ENCODE data around the gene KATNBL1.
"Not testable (repeated sequence)": the region's sequence is repeated elsewhere in the genome, so short reads cannot be mapped to it uniquely, and the experiment has no call there.

Gene KATNBL1

DNA sequence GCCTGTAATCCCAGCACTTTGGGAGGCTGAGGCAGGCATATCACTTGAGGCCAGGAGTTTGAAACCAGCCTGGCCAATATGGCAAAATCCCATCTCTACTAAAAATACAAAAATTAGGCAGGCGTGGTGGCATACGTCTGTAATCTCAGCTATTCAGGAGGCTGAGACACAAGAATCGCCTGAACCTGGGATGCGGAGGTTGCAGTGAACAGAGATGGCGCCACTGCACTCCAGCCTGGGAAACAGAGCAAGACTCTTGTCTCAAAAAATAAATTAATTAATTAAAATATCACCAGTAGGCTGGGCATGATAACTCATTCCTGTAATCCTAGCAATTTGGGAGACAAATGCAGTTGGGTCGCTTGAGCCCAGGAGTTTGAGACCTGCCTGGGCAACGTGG lies 16.6 kb downstream of the KATNBL1 start:
- DNase-seq (ENCODE audit: low spot score): not testable (repeated sequence)

DNA sequence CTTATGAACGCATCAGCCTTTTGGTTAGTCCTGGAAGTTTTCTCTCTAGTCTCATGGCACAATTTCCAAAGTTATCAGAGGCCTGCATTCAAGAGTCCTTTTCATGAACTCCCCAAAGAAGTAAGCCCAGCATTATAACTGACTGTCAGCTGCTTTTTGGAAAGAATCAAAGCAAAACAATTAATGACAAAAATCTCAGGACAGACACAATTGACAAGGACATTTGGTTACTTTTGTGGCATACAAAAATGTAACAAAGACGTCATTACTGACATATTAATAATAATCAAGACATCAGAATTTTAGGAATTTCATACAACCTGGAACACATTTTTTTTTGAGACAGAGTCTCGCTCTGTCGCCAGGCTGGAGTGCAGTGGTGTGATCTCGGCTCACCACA lies 21.2 kb downstream of the KATNBL1 start:
- no peak for DNase-seq (ENCODE audit: low spot score)

DNA sequence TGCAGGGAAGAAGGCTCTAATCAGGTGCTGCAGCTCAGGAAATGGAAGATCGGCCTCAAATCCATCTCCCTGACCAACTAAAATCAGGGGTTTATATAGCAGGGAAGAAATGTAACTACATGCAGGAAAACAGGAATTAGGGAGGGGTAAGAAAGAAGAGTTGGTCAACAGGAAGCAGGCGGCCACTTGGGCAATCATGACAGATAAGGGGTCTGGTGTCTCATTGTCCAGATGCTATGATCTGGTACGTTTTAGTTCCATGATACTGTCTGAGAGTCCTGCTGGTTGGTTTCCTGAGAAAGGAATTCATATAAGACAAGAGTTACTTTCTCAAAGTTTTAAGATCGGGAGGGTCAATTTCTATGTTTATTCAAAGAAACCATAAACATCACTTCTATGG lies 24.2 kb downstream of the KATNBL1 start:
- DNase-seq (ENCODE audit: low spot score): no peak

DNA sequence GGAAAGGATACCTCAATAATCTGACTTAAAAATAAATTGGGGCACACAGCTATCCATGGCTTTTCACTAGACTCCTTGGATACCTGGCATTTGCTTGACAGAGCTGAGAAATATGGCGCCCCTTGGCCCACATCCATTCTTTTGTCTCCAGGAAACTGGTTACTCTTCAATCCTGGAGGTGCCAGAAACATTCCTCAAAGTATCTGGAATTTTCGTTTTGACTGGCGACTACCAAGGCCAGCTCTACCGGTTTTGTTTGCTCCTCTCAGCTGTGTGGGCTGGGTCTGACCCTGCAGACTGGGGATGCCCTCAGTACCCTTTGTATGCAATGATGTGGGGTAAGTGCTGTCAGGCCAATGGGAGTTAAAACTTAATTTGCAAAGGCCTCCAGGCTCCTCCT lies 27.0 kb downstream of the KATNBL1 start:
- DNase-seq (ENCODE audit: low spot score): no peak

DNA sequence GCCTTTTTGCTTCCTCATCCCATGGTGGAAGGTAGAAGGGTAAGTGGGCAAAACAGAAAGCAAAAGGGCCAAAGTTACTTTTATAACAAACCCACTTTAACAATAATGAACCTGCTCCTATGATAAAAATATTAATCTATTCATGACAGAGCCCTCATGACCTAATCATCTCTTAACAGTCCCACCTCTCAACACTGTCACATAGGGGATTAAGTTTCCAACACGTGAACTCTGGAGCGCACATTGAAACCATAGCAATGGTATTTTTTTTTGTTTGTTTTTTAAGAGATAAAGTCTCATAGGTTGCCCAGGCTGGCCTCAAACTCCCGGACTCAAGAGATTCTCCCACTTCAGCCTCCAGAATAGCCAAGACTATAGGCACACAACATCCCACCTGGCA lies 30.7 kb downstream of the KATNBL1 start:
- no peak for DNase-seq (ENCODE audit: low spot score)

DNA sequence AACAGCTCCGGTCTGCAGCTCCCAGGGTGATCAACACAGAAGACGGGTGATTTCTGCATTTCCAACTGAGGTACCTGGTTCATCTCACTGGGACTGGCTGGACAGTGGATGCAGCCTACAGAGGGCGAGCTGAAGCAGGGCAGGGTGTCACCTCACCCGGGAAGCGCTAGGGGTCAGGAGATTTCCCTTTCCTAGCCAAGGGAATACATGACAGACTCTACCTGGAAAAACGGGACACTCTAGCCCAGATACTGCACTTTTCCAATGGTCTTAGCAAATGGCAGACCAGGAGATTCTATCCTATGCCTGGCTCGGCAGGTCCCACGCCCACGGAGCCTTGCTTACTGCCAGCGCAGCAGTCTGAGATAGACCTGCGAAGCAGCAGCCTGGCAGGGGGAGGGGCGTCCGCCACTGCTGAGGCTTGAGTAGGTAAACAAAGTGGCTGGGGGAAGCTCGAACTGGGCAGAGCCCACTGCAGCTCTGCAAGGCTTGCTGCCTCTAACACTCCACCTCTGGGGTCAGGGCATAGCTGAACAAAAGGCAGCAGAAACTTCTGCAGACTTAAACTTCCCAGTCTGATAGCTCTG lies 43.8 kb downstream of the KATNBL1 start:
- DNase-seq (ENCODE audit: low spot score): not testable (repeated sequence)

DNA sequence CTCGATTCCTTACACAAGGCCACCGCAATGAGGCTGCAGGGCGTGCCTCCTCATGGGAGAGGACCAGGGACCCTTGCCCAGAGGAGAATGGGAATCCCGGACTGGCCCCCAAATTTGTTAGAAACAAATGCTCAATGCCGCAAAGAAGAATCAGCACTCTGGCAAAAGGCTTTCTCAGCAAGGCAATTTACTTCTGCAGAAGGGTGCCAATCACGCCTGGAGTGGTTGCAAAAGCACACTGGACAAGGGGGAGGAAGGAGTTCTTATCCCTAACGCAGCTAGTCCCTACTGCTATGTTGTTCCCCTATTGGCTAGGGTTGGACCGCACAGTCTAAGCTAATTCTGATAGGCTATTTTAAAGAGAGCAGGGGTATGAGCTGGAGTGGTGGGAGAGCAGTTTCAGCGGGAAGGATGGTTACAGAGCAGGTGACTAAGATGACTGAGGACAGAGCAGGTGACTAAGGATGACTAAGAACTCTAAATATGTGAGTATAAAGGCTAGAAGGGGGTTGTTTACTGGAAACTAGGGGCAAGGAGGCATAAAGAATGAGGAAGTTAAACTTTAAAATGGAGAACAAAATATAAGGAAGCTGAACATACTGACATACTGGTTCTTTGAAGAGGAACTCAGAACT lies 48.5 kb downstream of the KATNBL1 start:
- no peak for DNase-seq (ENCODE audit: low spot score)

DNA sequence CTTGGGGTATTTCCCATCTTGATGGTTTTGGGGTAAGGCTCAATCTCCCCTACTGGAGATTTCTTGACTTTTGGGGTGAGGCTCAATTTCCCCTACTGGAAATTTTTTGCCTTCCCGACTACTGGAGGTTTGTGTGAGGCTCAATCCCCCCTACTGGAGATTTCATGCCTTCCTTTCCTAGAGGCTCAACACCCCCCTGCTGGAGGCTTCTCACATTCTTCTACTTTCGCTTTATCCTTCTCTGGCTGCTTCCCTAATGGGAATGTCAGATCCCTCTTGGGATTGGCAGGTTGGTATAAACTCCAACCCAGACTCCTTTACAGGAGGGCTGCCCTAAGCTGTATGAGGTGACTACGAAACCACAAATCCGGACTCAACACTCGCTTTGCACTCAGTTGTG lies 49.2 kb downstream of the KATNBL1 start:
- DNase-seq (ENCODE audit: low spot score): no peak

DNA sequence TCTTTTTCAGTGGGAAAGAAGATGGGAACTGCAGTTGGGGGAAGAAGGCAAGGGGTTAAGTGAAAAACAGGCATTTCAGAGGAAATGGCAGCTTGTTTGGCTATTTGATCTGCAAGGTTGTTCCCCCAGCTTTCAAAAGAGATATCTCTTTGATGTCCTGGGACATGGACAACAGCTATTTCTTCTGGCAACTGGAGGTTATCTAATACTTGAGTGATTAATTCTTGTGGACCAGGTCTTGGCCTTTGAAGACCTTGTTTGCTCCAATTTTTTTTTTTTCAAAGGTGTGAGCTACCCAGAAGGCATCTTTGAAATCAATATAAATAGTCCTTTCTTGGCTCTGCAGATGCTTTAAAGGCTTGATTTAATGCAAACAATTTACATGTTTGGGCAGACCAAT lies 51.5 kb downstream of the KATNBL1 start:
- DNase-seq (ENCODE audit: low spot score): no peak

DNA sequence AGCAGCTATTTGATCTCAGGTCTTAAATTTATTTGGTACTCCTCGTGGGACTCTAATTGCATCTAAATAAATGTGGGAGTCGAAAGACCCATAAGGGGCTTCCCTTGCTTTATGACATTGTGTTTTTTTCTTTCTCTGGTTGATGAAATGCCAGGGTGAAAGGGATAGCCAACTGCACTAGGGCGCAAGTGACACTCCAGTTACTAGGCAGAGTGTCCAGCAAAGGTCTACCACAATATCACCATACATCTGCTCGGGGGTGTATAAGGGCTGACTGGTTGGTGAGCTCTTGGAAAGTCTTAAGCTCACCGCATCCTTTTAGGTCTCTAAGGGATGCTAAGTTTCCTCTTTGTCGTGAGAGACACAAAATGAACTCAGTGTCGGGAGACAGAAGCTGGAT lies 54.0 kb downstream of the KATNBL1 start:
- DNase-seq (ENCODE audit: low spot score): no peak

DNA sequence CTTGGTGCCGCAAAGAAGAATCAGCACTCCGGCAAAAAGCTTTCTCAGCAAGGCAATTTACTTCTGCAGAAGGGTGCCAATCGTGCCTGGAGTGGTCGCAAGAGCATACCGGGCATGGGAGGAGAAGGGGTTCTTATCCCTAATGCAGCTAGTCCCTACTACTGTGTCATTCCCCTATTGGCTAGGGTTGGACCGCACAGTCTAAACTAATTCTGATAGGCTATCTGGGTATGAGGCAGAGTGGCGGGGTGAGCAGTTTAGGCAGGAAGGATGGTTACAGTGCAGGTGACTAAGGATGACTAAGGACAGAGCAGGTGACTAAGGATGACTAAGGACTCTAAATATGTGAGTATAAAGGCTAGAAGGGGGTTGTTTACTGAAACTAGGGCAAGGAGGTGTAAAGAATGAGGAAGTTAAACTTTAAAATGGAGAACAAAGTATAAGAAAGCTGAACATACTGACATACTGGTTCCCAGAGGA lies 55.1 kb downstream of the KATNBL1 start:
- DNase-seq (ENCODE audit: low spot score): peak; percentile 33

DNA sequence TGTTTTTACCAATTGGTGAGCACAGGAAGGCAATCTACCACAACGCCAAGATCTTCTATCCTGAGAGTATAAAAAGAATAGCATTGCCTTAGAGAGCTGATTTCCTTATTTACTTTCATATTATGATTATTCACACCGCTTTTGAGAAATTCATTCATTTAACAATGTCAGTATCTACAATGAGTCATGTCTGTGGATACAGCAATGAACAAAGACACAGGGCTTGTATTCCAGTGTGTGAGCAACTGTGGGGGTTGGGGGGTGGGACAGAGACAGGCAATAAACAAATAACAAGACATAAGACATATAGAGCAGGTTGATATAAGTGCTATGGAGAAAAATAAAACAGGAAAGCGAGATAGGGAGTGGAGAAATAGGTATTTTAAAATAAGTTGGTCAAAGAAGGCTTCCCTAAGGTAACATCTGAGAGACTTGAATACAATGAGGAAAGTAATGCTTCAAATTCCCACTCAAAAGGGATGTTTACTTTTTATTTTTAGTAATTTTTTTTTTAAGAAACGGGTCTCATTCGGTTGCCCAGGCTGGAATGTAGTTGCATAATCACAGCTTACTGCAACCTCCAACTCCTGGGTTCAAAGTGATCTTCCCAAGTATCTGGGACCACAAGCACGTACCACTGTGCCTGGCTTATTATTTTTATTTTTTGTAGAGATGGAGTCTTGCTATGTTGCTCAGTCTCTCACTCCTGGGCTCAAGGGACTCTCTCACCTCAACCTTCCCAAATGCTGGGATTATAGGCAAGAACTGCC lies 62.3 kb downstream of the KATNBL1 start:
- DNase-seq (ENCODE audit: low spot score): peak; percentile 58

DNA sequence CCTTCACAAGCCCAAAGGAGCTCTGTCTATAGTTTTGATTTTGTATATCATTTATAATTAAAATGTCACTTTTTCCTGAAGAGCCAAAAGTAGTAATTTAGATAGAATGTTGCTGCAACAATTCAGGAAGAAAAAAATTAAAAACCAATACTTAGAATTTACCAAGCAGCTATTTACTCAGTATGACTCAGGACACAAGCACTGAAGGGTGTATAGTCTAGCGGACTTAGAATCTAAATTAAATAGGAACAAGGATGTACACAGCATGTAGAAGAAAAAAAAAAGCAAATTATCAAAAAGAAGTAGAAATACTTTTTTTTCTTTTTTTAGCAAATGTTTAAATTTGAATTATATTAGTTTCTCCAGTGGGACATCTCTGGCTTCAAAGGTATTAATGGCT lies 76.4 kb downstream of the KATNBL1 start:
- no peak for DNase-seq (ENCODE audit: low spot score)

DNA sequence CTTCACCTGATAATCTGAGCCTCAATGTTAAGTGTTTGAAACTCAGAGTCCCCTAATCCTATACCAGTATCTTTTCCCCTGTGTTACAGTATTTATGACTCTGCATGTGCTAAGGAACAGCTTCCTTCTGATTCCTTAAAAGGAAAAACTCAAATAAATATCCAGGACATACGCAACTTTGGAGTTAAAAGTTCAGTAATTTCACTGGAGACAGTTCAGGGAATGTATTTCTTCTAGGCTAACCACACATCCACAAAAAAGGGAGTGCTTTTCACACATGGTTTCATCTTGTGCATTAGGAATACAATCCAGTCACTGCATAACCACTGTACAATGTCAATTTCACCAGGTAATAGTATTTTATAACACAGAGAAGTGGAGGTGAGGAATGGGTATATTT lies 77.0 kb downstream of the KATNBL1 start:
- DNase-seq (ENCODE audit: low spot score): no peak

DNA sequence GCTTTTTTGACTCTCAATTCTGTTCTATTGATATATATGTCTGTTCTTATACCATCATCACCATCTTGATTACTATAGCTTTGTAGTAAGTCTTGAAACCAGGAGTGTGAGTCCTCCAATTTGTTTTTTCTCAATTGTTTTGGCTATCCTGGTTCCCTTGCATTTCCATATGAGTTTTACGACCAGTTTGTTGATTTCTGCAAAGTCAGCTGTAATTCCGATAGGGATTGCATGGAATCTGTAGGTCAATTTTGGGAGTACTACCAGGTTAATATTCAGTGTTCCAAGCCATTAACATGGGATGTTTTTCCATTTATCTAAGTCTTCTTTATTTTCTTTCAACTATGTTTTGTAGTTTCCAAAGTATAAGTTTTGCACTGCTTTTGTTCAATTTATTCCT lies 81.0 kb downstream of the KATNBL1 start:
- no peak for DNase-seq (ENCODE audit: low spot score)

DNA sequence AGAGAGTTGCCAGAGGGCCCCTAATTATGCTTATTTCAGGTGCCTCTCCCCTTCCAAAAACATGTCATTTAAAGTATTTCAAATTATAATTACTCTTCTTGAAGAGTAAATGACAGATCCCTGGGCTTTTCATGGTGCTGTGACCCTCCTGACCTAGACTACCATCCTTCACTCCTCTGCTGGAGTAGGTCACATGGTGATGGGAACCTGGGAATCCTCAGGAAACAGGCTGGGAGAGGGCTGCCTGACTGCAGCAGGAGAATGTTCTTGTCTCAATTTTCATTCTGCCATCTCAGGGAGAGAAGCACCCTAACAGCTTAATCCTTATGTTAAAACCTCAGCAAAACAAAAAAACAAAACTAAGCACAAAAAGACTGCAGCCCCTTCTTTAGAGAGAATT lies 83.4 kb downstream of the KATNBL1 start:
- no peak for DNase-seq (ENCODE audit: low spot score)

DNA sequence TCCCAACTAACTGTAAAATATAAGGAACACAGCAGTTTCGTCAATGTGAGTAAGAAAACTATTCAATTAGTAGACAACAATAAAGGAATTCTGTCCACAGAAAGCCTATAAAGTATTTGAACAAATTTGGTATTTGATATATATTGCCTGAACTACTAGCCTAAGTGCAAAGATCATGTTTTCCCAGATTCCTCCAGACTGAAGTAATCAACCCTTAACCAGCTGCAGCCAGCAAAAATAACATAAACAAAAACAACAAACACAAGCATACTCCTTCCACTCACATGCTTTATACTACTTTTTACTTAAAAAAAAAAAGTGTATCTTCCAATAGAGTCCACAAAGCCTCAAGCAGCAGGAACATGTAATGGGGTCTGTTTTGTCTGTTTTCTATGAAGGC lies 84.0 kb downstream of the KATNBL1 start:
- no peak for DNase-seq (ENCODE audit: low spot score)

DNA sequence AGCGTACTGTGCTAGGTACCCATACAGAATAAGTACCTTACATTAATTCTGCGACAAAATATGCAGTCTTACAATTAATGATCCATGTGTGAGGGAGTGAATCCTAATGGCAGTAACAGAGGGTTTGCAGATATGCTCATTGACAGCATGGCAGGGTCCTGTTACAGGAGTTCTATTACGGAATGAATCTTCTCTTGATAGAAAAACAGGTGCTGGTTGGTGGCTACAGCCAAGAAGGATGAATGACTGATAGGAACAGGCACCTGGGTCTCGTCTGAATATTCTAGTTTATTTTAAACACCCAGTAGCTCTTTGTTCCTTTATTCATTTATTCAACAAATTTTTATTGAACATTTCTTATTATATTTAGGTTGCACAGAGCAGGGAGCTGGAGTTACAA lies 85.2 kb downstream of the KATNBL1 start:
- DNase-seq (ENCODE audit: low spot score): no peak

DNA sequence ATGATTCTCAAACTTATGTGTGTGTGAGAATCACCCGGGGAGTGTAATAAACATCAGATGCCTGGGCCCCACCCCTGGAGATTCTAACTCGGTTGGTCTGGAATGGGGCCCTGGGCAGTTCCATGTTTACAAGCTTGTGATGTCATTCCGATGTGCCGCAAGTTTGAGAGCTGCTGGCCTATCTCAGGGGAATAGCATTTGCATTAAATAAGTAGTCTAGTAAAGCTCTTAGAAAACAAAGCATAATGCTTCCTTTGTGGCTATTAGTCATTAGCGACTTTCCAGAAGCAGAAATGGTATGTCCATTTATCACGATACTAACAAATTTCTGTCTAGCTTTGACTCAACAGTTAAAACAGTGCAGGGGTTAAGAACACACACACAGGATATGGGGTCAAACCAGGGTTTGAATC lies 87.1 kb downstream of the KATNBL1 start:
- DNase-seq (ENCODE audit: low spot score): peak; percentile 52

DNA sequence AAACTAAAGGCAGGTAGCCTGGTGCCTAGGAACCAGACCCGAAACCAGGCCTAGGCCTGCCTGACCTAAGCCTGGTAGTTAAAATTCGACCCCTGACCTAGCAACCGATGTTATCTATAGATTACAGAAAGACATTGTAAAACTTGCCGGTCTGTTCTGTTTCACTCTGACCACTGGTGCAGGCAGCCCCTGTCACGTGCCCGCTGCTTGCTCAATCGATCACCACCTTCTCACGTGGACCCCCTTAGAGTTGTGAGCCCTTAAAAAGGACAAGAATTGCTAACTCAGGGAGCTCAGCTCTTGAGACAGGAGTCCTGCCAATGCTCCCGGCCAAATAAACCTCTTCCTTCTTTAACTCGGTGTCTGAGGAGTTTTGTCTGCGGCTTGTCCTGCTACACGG lies 88.1 kb downstream of the KATNBL1 start:
- not testable (repeated sequence) for DNase-seq (ENCODE audit: low spot score)

DNA sequence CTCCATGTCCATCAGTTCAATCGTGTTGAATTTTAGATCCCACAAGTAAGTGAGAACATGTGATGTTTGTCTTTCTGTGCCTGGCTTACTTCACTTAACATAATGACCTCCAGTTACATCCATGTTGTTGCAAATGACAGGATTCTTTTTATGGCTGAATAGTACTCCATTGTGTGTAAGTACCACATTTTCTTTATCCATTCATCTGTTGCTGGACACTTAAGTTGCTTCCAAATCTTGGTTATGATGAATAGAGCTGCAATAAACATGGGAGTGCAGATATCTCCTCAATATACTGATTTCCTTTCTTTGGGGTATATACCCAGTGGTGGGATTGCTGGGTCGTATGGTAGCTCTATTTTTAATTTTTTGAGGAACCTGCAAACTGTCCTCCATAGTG lies 89.5 kb downstream of the KATNBL1 start:
- not testable (repeated sequence) for DNase-seq (ENCODE audit: low spot score)

DNA sequence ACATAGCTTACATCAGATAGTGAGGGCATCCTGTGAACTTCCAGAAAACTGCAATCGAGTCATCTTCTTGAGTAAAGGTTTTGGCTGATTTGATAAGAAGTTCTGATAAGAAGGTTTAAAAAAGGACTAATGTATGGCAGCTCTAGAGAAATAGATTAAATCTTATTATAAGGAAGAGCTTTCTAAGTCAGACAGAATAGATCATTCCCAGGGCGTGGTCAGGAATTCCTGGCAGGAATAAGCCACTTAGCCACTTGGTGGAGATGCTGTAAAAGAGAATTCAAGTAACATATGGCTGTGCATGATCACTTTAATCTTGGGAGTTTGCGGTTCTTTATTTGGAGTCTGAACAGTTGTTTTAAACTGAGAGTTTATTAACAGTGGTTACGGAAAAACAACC lies 90.6 kb downstream of the KATNBL1 start:
- DNase-seq (ENCODE audit: low spot score): no peak

DNA sequence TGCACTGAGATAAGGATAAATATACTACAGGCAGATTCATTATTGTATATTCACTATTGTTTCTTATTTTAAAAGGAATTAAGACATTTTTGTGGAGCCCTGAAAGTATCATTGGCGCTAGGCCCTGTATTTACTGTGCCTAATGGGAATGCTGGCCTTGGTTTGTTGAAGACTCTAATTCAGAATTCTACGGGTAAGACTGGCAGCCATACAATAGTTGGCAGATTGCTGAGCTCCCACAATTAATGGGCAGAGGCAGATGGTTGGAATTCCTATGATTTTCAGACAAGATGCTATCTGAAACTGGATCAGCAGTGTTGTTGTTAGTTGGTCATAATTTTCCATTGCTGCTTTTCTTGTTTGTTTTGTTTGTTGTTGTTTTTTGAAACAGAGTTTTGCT lies 93.3 kb downstream of the KATNBL1 start:
- no peak for DNase-seq (ENCODE audit: low spot score)

Data from kidney capillary endothelial cell (primary cell).